Uterus (tissue), 4 donors: ENCODE results near the gene GPR21. TPM values are rescaled to one million over a fixed set of nuclear protein-coding genes. Genes with fewer than 3 reads are reported as not detected.

Source experiments
- DNase-seq, 2 donors: peaks; one replicate each; pipeline ENCODE4 v3.0.0-alpha.2; 2019 to 2020
- H3K27ac ChIP-seq, 2 donors: fragments of 200-600 bp; sonication (generic); 1 replicate in 1 of 2; 2 replicates in 1 of 2; pipeline ENCODE4 v1.5.1; 2016 to 2018
- H3K27me3 ChIP-seq, 2 donors: fragments of 200-600 bp; sonication (generic); one replicate each; pipeline ENCODE4 v1.5.1; 2018 to 2019; ENCODE audit warnings: control low read depth in 1 of 2
- H3K36me3 ChIP-seq, 2 donors: fragments of 200-600 bp; sonication (generic); one replicate each; pipeline ENCODE4 v1.5.1; 2019; ENCODE audit warnings: control low read depth in 1 of 2
- H3K4me1 ChIP-seq, 2 donors: fragments of 200-600 bp; sonication (generic); one replicate each; pipeline ENCODE4 v1.5.1; 2018 to 2019; ENCODE audit warnings: control low read depth in 1 of 2
- H3K4me3 ChIP-seq, 2 donors: fragments of 200-600 bp; sonication (generic); 1 replicate in 1 of 2; 2 replicates in 1 of 2; pipeline ENCODE4 v1.5.1; 2018 to 2019; ENCODE audit warnings: mild to moderate bottlenecking in 1 of 2
- H3K9me3 ChIP-seq, 2 donors: fragments of 200-600 bp; sonication (generic); one replicate each; pipeline ENCODE4 v1.5.1; 2019; ENCODE audit warnings: control low read depth in 1 of 2
- POLR2A ChIP-seq, 2 donors: fragments of 450-650 bp; IDR thresholded peaks; one replicate each; pipeline ENCODE4 v1.6.1; 2016; ENCODE audit warnings: antibody characterized with exemption in 2 of 2, mild to moderate bottlenecking in 1 of 2, moderate library complexity in 1 of 2
- intact Hi-C: fragments of 100-400 bp; cut with DNase I; formaldehyde crosslinking; loops from one replicate; pipeline ENCODE4 v1.15.1; 2023; ENCODE audit warnings: low total_unique reads
- total RNA-seq, 4 donors: library from RNA; depleted of rRNA in 3 of 4; stranded (reverse); fragments of >200 nt in 3 of 4; gene quantifications; one replicate each; pipeline versions ENCODE4 v1.1.0 to v1.2.4, GENCODE V29; 2014 to 2023
- TF ChIP-seq, protein P1 (sequence below), 4 experiments: fragments of 200-600 bp in 2 of 4; fragments of 450-650 bp in 2 of 4; sonication (generic) in 2 of 4; IDR thresholded peaks; one replicate each; pipeline ENCODE4 v1.5.1; 2016 to 2019; ENCODE audit warnings: antibody characterized with exemption in 4 of 4, mild to moderate bottlenecking in 2 of 4, moderate library complexity in 1 of 4
- donor health status: DM: yes; HTN: yes; CAD: no.

GPR21 gene
- 1 to 10 TPM in 3 of 4 donors, not detected in 1; 1.5 to 7.2 (median 4.3) TPM for total RNA-seq

DNA sequence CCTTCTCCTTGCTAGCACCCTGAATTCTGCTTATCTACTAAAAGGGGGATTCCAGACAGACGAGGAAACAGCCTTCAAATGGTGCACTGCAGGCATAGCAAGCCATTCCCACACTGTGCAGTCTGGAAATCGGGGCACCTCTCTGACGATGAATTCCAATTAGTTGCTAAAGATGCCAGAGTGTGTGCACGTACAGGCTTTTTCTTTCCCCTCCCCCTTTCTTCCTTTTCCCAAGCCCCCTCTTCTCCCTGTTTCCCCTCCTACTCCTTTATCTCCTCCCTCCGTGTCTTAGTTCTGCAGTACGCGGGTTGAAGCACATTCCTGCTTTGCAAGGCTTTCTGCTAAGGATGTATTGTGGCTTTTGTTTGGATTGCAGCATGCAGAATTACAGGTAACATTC is at the start of gene GPR21:
GPR21 (plus strand) TSS at position 316 of the 400 bp plus-strand sequence. CDS start 900 bp downstream, outside the sequence.
- no peaks in the 10 kb centered on the region for H3K9me3 ChIP-seq
- H3K4me3 ChIP-seq: peak within 1 kb of the TSS; percentile 3 to 14
- intact Hi-C loops: no loop called here
- TF ChIP-seq, protein P1, sequence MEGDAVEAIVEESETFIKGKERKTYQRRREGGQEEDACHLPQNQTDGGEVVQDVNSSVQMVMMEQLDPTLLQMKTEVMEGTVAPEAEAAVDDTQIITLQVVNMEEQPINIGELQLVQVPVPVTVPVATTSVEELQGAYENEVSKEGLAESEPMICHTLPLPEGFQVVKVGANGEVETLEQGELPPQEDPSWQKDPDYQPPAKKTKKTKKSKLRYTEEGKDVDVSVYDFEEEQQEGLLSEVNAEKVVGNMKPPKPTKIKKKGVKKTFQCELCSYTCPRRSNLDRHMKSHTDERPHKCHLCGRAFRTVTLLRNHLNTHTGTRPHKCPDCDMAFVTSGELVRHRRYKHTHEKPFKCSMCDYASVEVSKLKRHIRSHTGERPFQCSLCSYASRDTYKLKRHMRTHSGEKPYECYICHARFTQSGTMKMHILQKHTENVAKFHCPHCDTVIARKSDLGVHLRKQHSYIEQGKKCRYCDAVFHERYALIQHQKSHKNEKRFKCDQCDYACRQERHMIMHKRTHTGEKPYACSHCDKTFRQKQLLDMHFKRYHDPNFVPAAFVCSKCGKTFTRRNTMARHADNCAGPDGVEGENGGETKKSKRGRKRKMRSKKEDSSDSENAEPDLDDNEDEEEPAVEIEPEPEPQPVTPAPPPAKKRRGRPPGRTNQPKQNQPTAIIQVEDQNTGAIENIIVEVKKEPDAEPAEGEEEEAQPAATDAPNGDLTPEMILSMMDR (IDR thresholded peaks at IDR 0.05): no peak
- no peak for TF ChIP-seq POLR2A (IDR thresholded peaks at IDR 0.05)
- DNase-seq: no peak
- peak within 1 kb of the TSS; percentile 43 to 72 for H3K27ac ChIP-seq
- no peaks in the 10 kb centered on the region for H3K27me3 ChIP-seq
- no peaks in the 10 kb centered on the region for H3K36me3 ChIP-seq
- no peaks in the 10 kb centered on the region for H3K4me1 ChIP-seq

- no peak for DNase-seq
- Histone ChIP-seq H3K27me3 (no peaks in the 10 kb centered on the region), H3K4me1 (no peaks in the 10 kb centered on the region), H3K4me3 (no peak overlapping the region), H3K9me3 (no peaks in the 10 kb centered on the region), H3K36me3 (no peaks in the 10 kb centered on the region), H3K27ac (no peak overlapping the region)
- TF ChIP-seq POLR2A (IDR thresholded peaks at IDR 0.05): no peak
- TF ChIP-seq, protein P1 (IDR thresholded peaks at IDR 0.05): no peak
- intact Hi-C loops: no loop called here
Observed at GRCh38 chr9:122986010-122986409, 47.5 kb upstream of the GPR21 start.

- no peak for TF ChIP-seq POLR2A (IDR thresholded peaks at IDR 0.05)
- TF ChIP-seq, protein P1 (IDR thresholded peaks at IDR 0.05): no peak
- Histone ChIP-seq H3K27ac (no peak overlapping the region), H3K4me1 (no peaks in the 10 kb centered on the region), H3K4me3 (no peak overlapping the region), H3K9me3 (no peaks in the 10 kb centered on the region), H3K27me3 (no peaks in the 10 kb centered on the region), H3K36me3 (no peaks in the 10 kb centered on the region)
- intact Hi-C loops: no loop called here
- DNase-seq: no peak
Observed at GRCh38 chr9:122988141-122988540, 45.3 kb upstream of the GPR21 start.

DNA sequence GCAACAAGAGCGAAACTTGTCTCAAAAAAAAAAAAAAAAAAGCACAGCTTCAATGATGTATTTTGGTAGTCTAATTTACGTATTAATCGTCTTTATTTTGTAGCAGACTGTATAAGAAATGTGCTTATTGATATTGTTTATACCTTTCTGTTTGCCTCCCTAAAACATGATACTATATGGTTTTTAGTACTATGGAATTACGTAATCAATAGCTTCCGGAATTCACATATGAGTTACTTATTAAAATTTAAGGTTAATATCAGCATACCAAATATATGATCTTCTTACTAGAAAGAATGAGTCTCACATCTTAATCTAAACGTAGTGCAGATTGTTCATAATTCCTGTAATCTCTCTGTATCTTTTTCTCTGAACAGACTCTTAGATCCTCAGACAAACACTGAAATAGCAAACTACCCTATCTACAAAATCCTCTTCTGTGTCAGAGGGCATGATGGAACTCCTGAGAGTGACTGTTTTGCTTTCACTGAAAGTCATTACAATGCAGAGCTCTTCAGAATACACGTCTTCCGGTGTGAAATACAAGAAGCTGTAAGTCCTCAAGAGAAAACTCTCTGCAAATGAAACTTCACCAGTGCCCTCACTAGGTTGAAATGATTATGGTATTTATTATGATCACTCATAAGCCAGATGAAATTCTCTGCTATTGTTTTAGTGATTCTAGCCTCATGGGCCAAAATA is 44.4 kb upstream of the GPR21 start:
- no peak overlapping the region for H3K27ac ChIP-seq
- no peaks in the 10 kb centered on the region for H3K4me1 ChIP-seq
- H3K36me3 ChIP-seq: no peaks in the 10 kb centered on the region

DNA sequence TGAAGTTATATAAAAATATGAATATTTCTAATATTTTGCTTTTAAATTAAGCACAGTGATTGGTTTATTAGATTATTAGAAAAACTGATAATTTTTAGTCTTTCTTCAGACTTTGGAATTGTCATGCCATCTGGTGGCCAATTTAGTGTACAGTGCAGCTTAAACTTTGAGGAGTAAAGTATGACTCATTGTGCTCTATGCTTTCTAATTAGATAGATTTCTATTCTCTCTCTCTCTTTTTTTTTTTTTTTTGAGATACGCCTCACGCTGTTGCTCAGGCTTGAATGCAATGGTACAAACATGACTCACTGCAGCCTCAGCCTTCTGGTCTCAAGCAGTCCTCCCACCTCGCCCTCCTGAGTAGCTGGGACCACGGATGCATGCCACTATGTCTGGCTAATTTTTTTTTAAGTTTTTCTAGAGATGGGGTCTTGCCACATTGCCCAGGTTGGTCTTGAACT is 42.1 kb upstream of the GPR21 start:
- Histone ChIP-seq H3K4me1 (no peaks in the 10 kb centered on the region), H3K36me3 (peaks cover 0 to 4% of the 10 kb centered on the region in 2 donors), H3K4me3 (no peak overlapping the region), H3K27me3 (no peaks in the 10 kb centered on the region), H3K9me3 (no peaks in the 10 kb centered on the region), H3K27ac (peak overlapping the region; percentile 68 to 74)
- intact Hi-C loops: no loop called here
- TF ChIP-seq POLR2A (IDR thresholded peaks at IDR 0.05): no peak
- TF ChIP-seq, protein P1 (IDR thresholded peaks at IDR 0.05): peak; percentile 67 to 74 (median 71)
- DNase-seq: peak; percentile 33 to 69

More for the DNA sequence above, 44.4 kb upstream of the GPR21 start:
- intact Hi-C loops: no loop called here
- DNase-seq: no peak
- Histone ChIP-seq H3K27me3 (no peaks in the 10 kb centered on the region), H3K4me3 (no peak overlapping the region), H3K9me3 (no peaks in the 10 kb centered on the region)
- TF ChIP-seq POLR2A (IDR thresholded peaks at IDR 0.05): no peak
- TF ChIP-seq, protein P1 (IDR thresholded peaks at IDR 0.05): no peak
